WERI-Rb-1 (cell line): ENCODE results near the gene COG6.

Source experiments
- DNase-seq: peaks from one replicate; pipeline ENCODE4 v3.0.0-alpha.2; 2020
- H3K27ac ChIP-seq: fragments of 250-450 bp; sonication (Bioruptor Pico); 2 replicates; pipeline ENCODE4 v1.5.1; 2020; ENCODE audit warnings: mild to moderate bottlenecking, moderate library complexity
- H3K27me3 ChIP-seq: fragments of 250-450 bp; sonication (Bioruptor Pico); 2 replicates; pipeline ENCODE4 v1.5.1; 2021; ENCODE audit warnings: mild to moderate bottlenecking, low read depth, moderate library complexity; ENCODE audit not compliant: insufficient read depth, severe bottlenecking
- H3K36me3 ChIP-seq: fragments of 250-450 bp; sonication (Bioruptor Pico); 2 replicates; pipeline ENCODE4 v1.5.1; 2020; ENCODE audit warnings: mild to moderate bottlenecking, moderate library complexity
- H3K4me3 ChIP-seq: 2 replicates; pipeline ENCODE4 v1.5.1; 2011; ENCODE audit warnings: low read depth, mild to moderate bottlenecking, control low read depth, low read length
- H3K9me3 ChIP-seq: fragments of 250-450 bp; sonication (Bioruptor Pico); 2 replicates; pipeline ENCODE4 v1.5.1; 2021; ENCODE audit warnings: mild to moderate bottlenecking, moderate library complexity; ENCODE audit not compliant: severe bottlenecking
- TF ChIP-seq, protein P1 (sequence below): IDR thresholded peaks from 2 replicates; pipeline ENCODE4 v1.5.1; 2011; ENCODE audit warnings: low read depth, mild to moderate bottlenecking, control low read depth, inconsistent platforms, low read length

COG6 gene

DNA sequence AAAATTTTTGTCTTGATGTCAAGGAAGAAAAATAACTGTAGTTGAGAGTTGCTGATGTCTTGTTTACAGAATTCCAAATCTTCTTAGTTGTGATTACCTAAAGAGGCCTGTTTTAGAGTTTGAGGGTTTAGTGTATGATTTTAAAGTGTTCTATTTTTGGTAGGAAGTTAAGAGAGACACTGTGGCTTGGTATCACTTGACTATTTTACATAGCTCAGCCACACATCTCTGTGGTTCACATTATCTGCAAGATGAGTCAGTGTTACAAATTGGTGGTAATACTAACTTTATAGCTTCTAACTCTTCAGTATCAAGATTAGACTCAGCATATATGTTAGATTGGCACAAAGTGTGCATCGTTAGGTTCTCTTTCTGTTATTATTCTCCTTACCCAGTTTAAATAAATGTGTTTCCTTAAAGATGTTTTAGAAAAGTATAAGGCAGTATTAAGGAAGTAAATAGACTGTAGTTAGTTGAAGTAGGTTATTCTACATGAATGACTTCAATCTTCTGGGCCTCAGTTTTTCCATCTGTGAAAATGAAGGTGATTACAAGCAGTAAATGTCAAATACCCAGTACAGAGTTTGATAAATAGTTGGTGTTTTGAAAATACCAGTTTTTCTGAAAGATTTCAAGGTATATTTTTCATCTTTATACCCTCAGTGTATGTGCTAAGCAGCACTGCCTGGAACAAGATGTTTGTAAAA is 33.4 kb downstream of the COG6 start:
- no peaks in the 10 kb centered on the region for H3K27me3 ChIP-seq
- DNase-seq, result no peak
- no peaks in the 10 kb centered on the region for H3K9me3 ChIP-seq
- no peak overlapping the region for H3K4me3 ChIP-seq
- no peak overlapping the region for H3K27ac ChIP-seq
- H3K36me3 ChIP-seq, result no peaks in the 10 kb centered on the region
- TF ChIP-seq, protein P1, sequence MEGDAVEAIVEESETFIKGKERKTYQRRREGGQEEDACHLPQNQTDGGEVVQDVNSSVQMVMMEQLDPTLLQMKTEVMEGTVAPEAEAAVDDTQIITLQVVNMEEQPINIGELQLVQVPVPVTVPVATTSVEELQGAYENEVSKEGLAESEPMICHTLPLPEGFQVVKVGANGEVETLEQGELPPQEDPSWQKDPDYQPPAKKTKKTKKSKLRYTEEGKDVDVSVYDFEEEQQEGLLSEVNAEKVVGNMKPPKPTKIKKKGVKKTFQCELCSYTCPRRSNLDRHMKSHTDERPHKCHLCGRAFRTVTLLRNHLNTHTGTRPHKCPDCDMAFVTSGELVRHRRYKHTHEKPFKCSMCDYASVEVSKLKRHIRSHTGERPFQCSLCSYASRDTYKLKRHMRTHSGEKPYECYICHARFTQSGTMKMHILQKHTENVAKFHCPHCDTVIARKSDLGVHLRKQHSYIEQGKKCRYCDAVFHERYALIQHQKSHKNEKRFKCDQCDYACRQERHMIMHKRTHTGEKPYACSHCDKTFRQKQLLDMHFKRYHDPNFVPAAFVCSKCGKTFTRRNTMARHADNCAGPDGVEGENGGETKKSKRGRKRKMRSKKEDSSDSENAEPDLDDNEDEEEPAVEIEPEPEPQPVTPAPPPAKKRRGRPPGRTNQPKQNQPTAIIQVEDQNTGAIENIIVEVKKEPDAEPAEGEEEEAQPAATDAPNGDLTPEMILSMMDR, result no peak

DNA sequence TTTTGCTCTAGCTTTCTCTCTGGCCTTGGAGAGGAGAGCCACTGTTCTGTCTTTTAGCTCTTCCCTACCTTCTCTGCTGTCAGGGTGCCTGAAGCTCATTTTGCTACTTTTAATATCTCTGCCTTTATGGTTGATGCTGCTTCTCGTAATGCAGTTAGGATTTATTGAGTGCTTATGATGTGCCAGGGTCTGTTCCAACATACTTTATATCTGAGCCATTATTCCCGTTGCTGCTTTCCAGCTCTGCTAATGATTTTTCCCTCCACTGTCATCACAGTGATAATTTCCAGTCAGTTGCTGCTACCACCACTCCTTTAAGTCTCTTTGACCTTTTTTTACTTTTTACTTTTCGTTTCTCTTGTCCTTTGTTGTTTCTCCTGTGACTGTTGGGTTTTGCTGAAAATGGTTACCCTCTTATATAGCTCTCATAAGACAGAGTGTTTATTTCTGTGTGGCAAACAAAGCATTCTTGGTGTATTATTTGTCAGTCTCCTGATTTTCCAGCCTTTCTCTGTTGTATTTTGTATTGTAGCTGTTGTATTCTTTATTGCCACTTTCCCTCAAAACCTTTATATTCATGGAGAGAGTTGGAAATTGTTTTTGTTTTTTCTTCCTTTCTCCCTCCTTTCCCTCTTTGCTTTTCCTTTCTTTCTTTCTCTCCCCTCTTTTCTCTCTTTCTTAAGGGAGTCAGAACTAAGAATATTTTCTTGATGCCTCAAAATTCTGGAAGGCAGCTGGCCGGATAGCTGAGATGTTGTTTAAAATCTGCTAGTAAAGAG is 37.4 kb downstream of the COG6 start:
- Histone ChIP-seq H3K36me3 (no peaks in the 10 kb centered on the region), H3K4me3 (no peak overlapping the region), H3K9me3 (no peaks in the 10 kb centered on the region), H3K27me3 (no peaks in the 10 kb centered on the region), H3K27ac (no peak overlapping the region)
- TF ChIP-seq, protein P1, result no peak
- no peak for DNase-seq

DNA sequence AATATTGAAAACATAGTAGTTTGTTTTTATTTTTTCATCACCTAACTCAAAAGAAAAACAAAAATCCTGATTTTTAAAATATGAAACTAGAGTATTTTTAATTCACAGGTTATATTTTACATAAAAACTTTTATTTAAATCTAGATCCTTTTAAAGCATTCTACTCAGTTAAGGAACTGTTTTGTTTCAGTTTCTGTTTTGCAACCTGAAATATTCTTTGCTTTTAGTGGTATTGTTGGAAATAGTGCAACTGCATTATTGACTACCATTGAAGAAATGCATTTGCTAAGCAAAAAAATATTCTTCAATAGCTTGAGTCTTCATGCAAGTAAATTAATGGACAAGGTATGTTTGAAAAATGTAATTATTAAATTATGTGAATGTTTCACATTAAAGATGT is 43.8 kb downstream of the COG6 start:
- TF ChIP-seq, protein P1, result no peak
- Histone ChIP-seq H3K27me3 (no peaks in the 10 kb centered on the region), H3K4me3 (no peak overlapping the region), H3K36me3 (no peaks in the 10 kb centered on the region), H3K9me3 (no peaks in the 10 kb centered on the region), H3K27ac (no peak overlapping the region)
- no peak for DNase-seq

DNA sequence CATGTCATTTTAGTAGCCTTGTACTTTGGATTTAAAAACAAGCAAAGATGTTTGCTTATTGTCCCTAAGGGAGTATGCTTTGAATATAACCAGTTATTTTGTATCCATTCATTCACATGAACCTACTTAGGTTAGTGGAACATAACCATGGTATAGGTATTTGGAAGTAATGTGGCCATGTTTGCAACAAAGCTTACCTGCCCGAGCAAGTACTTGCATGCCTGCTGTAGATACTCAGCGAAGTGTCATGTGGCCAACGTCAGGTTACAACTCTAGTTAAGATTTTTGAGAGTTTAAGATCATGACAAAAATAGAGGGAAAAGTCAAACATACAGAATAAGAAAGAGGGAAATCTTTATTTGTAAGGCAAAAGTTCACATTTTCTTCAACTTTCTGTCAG is 57.2 kb downstream of the COG6 start:
- TF ChIP-seq, protein P1, result no peak
- no peak overlapping the region for H3K4me3 ChIP-seq
- no peaks in the 10 kb centered on the region for H3K9me3 ChIP-seq
- H3K27ac ChIP-seq, result no peak overlapping the region
- no peaks in the 10 kb centered on the region for H3K36me3 ChIP-seq
- no peaks in the 10 kb centered on the region for H3K27me3 ChIP-seq
- DNase-seq, result no peak

DNA sequence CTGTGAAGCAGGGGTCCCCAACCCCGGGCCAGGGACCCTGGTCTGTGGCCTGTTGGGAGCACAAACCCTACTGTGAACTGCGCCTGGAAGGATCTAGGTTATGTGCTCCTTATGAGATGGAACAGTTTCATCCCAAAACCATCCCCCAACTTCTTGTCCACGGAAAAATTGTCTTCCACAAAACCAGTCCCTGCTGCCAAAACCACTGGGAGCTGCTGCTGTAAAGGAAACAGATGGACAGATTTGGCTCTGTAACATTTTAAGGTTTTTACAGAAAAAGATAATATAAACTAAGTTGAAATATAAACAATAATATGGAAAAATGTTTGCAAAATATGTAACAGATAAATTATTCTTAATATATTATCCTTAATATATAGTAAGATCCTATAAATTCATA is 73.7 kb downstream of the COG6 start:
- no peaks in the 10 kb centered on the region for H3K9me3 ChIP-seq
- H3K27me3 ChIP-seq, result no peaks in the 10 kb centered on the region
- TF ChIP-seq, protein P1, result no peak
- H3K27ac ChIP-seq, result no peak overlapping the region
- no peaks in the 10 kb centered on the region for H3K36me3 ChIP-seq
- no peak overlapping the region for H3K4me3 ChIP-seq
- no peak for DNase-seq

DNA sequence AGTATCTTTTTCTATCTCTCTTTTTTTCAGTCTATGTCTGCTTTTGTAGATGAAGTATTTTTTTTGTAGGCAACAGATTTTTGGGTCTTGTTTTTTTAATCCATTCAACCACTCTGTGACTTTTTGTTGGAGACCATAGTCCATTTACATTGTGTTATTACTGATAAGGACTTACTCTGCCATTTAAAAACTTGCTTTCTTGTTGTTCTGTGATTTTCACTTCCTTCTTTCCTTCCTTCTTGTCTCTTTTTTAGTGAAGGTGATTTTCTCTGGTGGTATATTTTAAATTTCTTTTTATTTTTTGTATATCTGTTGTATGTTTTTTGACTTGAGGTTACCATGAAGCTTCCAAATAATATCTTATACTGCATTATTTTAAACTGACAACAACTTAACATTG is 79.5 kb downstream of the COG6 start:
- no peak overlapping the region for H3K4me3 ChIP-seq
- no peak overlapping the region for H3K27ac ChIP-seq
- TF ChIP-seq, protein P1, result no peak
- DNase-seq, result no peak
- no peaks in the 10 kb centered on the region for H3K36me3 ChIP-seq
- no peaks in the 10 kb centered on the region for H3K27me3 ChIP-seq
- H3K9me3 ChIP-seq, result no peaks in the 10 kb centered on the region
